Inferior parietal cortex (tissue), 1 donor: ENCODE results near the gene IL22RA2.
A peak's percentile ranks its signal among the peaks of the same experiment; 100 is the strongest.
"Not testable (repeated sequence)": the region's sequence is repeated elsewhere in the genome, so short reads cannot be mapped to it uniquely, and the experiment has no call there.

Source experiments
- DNase-seq: peaks from one replicate; pipeline ENCODE4 v3.0.0-alpha.2; 2016; ENCODE audit errors: extremely low spot score

Gene IL22RA2, protein sequence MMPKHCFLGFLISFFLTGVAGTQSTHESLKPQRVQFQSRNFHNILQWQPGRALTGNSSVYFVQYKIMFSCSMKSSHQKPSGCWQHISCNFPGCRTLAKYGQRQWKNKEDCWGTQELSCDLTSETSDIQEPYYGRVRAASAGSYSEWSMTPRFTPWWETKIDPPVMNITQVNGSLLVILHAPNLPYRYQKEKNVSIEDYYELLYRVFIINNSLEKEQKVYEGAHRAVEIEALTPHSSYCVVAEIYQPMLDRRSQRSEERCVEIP

DNA sequence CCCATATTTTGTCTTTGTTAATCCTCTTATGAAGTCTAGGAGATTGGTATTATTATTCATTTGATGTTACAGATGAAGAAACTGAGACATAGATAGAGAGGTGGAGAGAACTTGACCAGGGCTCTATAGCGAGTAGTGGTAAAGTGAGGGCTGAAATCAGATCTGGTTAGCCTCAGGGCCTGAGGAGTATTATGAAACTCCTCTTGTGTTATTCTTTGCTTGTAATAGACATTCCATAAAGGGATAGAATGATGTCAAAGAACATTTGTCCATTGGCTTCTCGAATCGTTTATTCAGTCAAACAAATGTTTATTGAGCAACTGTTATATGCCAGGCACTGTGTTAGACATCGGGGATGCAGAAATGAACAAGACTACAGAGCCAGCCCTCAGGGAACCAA is at the start of gene IL22RA2:
Gene IL22RA2 (minus strand): TSS at position 144 of the 400 bp plus-strand sequence. CDS start 11,895 bp downstream, outside the sequence.
- DNase-seq = no peak

DNA sequence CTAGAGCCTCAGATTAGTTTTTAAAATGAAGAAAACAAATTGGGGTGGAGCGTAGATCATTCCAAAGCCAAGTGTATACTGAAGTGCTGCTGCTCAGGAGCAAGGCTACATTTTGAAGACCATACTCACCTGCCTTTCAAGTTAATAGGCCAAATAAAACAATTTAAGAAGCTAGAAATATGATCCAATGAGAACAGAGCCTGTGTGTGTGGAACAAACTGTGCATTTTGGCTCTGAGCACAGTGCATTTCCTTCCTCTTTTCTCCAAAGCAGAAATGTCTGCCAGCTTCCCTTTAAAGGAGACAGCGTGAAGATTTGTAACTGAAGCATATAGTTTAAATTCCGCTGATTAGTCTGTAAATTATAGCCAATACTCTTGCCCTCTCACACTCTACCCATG is 48.9 kb upstream of the IL22RA2 start:
- DNase-seq = no peak

DNA sequence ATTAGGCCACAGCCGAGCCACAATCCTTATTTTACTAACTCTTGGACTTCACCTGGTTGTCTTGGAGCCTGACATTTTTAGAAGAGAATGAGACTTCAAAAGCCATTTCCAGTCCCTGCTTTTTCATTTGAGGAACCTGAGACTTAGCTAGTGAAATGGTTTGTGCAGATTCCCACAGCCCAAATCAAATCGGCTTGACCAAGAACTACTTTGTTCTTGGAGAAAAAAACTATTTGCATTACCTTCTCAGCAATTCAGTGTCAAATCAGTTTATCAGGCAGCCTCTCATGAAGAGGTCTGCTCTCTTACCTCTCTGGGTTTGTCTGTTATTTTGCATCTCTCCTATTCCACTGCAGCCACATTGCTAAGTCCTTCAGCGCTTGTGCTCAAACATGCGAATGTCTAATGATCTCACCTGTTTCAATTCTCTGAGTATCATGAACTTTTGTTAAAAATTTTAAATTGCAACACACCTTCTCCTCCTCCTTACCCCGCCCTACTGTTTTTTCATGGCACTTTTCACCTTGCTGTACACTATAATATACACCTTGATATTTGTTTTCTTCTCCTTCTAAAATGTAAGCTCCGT is 46.3 kb upstream of the IL22RA2 start:
- no peak for DNase-seq

DNA sequence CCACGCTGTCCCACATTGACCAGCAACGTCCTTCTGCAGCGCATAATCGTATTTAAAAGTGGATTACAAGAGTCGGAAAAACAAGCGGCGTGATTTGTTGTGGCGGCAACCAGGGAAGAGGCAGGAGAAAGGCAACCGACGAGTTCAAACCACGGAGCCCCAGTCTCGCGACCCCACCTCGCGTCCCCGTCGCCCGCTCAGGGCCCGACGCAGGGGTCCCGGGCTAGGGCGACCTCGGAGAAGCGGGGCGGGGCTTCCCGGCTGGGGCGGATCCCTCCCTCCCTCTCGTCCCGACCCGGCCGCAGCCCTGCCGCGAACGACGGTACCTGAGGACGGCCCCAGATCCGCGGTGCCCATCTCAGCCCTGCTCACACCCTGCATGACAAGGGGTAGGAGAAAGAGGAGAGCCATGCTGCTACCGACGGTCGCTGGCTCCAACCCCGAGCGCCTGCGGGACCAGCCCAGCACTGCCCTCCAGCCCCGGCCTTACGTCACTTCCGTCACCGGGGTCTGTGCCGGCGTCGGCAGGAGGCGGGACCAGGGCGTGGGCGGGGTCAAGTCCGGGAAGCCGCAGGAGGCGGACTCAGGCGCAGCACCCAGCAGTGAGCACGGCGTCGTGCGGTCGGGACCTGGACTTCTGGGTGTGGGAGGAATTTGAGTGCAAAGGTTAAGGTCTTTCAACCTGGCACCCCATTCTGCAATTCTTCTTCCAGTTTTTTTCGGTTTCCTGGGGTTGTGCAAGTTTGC is 45.6 kb upstream of the IL22RA2 start, which contains the start of gene IFNGR1:
Gene IFNGR1 (minus strand): TSS at position 469 of the 747 bp plus-strand sequence. CDS start 58 bp downstream, at position 411.
- DNase-seq = peak; percentile 93

DNA sequence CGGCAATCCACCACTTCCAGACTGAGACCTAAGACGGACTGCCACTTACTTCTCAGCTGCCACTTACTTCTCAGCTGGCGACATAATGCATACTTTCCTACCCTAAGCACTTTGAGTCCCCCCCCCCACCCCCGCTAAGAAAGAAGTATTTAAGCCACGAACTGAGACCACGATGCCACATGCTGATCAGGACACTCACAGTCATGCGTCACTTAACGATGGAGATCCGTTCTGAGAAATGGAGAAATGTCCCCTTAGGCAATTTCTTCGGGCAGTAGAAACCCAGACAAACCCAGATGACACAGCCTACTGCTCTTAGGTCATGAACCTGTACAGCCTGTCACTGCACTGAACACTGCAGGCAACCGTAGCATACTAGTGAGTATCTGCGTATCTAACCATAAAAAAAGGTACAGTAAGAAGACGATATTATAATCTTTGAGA is 45.1 kb upstream of the IL22RA2 start:
- DNase-seq = peak; percentile 48

DNA sequence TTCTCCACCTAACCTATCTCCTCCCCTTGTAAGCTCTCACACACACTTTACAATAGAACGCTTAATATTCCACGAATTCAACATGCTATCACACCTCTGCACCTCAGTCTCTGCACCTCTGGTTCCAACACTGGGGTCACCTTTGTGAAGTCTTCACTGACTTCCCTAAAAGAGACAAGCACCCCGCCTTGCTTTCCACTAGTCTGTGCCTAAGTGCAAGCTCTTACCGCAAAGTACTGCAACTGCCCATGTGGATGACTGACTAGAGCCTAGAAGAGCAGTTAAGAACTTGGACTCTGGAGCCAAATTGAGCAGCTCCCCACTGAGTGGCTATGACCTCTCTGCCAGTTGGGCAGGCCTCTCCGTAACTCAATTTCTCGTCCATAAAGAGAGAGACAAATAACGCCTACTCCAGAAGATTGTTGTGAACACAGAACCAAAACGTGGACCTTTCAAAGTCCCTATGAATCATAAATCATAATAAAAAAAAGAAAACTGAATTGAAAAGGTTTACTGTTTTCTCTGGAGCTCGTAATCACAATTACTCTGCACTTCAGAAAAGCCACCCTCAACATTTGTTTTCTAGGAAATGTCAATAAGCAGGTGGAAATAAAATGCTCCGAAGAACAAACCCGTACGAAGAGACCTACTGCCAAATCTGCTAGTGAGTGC is 44.5 kb upstream of the IL22RA2 start:
- DNase-seq = peak; percentile 38

DNA sequence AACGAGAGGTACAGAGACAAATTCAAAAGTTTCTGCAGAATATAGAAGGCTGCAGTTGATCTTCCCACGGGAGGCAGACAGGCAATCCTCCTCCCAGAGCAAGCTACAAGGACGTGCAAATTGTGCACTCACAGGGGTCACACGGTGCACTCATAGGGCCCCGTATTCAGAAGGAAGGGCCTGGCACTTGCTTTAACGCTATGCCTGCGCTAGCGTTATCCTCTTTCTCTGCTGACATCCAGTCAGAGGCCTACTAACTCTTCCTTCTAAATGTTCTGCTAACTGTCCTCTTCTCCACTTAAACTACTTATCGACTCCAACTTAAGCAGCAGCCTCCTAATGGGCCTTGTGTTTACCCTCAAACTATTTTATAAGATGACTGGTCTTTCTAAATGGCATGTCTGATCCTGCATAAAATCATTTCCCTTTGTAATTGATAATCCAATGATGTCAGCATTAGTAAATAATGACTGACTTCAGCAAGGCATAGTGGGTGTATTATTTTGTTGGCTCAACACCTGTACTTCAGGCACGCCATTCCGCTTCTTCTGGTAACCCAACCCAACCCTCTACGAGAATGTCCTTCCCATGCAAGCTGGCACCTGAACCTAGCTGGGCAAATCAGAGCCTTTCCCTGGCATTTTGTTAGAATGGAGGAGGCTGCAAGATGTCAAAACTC is 43.6 kb upstream of the IL22RA2 start:
- no peak for DNase-seq

DNA sequence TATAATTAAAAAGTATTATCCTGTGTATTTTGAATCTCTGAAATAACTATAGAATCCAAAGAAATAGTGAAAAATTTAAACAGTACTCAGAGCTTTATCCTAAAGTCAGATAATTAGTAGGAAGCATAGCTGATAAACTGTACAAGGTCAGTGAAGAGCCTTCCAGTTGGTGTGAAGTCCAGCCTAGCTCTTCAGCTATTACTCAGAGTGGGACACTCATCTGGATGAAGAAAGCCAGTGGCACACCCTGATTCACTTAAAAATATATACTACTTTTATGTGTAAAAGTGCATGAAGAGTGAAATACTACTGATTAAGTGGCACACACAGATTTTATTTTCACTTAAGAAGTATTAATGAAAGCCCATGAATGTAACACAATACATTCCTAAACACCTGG is 42.7 kb upstream of the IL22RA2 start:
- no peak for DNase-seq

DNA sequence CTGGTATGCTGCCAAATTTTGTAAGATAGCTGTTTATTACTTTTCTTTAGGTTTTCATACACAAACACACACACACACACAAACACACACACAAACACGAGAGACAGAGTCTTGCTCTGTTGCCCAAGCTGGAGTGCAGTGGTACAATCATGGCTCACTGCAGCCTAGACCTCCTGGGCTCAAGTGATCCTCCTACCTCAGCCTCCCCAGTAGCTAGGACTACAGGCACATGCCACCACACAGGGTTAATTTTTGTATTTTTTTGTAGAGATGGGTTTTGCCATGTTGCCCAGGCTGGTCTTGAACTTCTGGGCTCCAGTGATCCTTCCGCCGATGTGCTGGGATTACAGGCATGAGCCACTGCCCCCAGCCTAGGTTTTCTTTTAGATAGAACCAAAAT is 42.2 kb upstream of the IL22RA2 start:
- not testable (repeated sequence) for DNase-seq

DNA sequence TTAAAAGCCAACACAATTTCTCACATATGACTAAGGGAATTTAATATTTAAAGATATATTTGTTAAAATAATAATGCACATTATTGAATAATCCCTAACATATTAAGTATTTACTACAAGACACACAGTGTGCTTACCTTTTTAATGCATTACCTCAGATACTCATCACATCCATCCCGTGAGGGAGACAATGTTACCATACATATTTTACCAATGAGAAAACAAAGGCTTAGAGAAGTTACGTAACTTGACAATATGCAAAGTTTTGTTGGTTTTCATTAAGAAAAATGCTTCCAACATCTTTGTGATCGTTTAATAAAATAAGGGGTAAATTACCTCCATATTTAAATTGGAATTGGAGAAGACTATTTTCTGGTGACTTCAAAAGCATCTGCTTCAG is 41.5 kb upstream of the IL22RA2 start:
- no peak for DNase-seq

DNA sequence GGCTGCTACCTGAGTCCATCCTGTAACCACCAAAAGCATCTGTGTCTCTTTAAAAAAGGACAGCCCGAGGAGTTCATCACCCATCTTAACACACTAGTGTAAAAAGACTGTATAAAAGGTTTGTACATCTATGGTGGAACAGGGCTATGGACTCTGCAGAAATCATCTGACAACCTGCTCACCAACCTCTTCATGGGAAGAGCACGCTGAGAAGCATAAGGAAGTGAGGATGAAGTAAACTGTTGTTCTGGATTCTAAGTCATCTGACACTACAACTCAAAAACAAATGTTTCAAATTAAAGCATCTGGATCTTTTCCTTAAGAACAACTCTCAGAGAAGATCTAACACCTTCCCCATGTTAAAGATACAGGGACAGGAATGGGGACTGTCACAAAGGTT is 40.4 kb upstream of the IL22RA2 start:
- DNase-seq = no peak

DNA sequence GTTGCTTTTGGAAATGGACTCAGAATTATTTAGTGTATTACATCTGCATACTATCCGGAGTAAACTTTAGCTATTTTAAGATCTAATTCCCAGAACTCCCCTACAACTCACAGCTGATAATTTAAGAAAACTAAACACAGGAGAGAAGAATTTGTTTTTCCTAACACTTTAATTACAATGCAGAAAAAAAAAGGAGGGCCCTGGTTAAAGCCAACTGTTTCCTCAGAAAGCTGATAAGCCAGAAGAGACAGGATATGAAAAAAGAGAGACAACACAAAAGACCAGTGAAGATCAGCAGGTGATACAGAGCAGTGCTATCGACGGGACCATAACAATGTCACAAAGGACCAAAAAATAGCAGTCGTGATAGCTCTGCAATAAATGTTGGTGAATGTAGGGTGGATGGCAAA is 39.9 kb upstream of the IL22RA2 start:
- no peak for DNase-seq

DNA sequence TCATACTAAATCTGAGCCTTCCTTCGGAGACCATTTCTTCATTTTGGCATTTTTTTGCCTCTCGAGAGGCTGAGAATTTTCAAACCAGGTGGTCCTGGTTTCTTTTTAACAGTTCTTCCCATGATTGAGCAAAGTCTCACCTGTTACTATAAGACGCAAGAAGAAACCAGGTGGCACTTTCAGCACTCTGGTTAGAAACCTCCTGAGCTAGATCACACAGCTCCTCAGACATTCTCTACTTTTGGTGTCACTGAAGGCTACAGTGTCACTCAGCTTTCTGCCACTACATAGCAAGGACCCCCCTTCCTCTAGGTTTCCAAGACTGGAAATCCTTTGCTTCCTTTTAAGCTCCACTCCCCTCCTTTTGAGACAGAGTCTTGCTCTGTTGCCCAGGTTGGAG is 38.5 kb upstream of the IL22RA2 start:
- DNase-seq = no peak

DNA sequence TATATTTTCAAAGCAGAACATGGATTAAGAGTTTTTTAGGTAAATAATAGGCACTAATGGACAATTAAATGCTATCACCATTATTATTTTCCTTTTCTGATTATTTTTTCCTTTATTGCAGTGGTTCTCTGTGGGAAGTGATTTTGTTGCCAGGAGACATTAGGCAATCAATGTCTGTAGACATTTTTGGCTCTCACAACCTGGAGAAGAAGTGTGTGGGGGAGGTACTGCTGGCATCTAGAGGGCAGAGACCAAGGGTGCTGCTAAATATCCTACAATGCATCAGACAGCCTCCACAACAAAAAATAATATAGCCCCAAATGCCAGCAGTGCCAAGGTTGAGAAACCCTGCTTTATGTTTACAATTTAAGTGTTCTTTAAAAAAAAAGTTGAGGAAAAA is 37.5 kb upstream of the IL22RA2 start:
- DNase-seq = no peak

DNA sequence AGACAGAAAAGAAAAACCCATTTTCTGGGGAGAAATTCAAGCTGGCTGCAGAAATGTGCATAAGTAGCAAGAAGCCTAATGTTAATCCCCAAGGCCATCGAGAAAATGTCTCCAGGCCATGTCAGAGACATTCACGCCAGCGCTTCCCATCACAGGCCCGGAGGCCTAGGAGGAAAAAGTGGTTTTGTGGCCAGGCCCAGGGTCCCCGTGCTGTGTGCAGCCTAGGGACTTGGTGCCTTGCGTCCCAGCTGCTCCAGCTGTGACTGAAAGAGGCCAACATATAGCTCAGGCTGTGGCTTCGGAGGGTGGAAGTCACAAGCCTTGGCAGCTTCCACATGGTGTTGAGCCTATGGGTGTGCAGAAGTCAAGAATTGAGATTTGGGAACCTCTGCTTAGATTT is 34.8 kb upstream of the IL22RA2 start:
- DNase-seq = no peak

DNA sequence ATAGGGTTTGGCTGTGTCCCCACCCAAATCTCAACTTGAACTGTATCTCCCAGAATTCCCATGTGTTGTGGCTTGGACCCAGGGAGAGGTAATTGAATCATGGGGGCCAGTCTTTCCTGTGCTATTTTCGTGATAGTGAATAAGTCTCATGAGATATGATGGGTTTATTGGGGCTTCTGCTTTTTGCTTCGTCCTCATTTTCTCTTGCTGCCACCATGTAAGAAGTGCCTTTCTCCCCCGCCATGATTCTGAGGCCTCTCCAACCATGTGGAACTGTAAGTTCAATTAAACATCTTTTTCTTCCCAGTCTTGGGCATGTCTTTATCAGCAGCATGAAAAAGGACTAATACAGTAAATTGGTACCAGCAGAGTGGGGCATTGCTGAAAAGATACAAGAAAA is 34.0 kb upstream of the IL22RA2 start:
- DNase-seq = not testable (repeated sequence)

DNA sequence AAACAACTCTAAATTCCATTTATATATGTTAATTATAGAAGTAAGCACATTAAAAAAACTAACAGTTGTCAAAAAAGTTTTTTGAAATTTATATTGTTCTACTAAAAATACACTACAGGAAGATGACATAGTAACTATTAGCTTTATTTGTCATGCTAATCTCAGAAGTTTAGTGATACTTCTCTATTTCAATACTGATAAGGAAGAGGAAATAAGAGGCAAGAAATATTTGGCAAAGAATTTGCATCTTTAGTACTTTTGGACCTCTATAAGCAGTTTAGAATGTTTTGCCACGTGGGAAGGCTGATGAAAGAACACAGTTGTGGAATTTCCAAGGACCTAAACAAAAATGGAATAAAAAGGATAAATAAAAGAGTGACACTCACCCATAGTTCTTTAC is 33.1 kb upstream of the IL22RA2 start:
- DNase-seq = no peak

DNA sequence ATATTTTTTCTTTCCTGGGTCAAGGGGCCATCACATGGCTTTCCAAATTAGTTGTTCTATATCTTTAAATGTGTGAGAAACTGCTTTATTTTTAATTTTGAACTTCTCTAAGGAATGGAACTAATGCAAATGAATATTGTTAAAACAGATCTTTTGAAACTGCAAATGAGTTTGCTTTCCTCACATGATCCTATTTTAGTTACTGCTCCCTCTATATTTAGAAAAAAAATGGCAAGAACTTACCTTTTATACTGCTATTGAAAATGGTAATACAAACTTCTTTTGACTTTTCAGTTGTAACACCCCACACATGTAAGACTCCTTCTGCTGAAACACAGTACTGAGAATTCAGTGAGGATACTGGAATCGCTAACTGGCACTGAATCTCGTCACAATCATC is 29.8 kb upstream of the IL22RA2 start:
- DNase-seq = no peak

DNA sequence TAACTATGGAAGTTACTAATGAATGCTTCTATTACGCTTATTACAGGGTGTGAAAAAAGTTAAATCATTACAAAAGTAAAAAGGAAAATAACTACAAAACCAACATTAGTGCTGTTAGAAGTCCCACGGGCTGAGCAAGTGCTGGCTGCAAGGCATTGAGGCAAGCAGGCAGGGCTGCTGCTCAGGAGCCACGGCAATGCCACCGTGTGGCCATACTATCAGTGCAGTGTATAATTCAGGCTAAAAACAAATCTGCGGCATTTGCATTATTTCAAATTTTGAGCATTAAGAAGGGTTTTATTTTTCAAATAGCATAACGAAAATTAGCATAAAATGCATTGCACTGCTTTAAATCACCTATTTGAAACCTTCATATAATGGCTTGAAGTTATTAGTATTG is 28.6 kb upstream of the IL22RA2 start:
- peak; percentile 58 for DNase-seq

DNA sequence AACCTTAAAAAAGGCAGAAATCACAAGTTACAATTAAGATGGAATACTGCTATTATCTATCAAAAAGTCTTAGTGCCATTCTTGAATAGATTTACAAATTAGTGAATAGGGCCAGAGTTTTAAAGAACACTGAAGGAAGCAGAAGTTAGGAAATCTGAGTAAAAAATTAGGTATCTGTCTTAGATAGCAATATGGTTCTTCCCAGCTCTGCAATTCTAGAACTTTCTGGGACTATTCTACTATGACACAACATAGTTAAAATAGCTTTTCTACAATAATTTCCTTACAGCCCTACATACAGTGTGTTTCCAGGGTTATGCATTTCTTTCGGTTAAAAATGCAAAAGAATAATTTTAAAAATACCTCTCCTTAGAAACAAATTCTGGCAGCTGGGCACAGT is 27.6 kb upstream of the IL22RA2 start:
- no peak for DNase-seq

DNA sequence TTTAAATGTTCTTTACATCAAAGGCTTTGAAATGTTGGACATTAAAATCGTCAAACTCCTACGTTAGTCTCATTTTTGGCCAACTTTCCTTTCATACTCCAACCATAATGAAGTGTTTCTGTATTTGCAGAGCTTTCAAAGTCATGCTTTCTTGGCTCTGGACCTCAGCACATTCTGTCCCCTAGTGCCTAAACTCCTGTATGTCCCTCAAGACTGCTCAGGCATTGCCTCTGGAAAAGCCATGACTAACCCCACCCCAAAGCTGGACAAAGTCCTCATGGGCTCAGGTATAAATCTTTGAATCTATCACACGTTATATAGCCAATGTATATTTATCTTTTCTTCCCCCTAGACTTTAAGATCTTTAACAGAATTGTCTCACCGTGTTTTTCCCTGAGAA is 26.8 kb upstream of the IL22RA2 start:
- no peak for DNase-seq
